Measurements from ENCODE around the gene ZFPM1.
A peak's percentile ranks its signal among the peaks of the same experiment; 100 is the strongest.
"Not testable (repeated sequence)": the region's sequence is repeated elsewhere in the genome, so short reads cannot be mapped to it uniquely, and the experiment has no call there.

Gene ZFPM1

GRCh38 chr16:88503771-88504488 lies 50.9 kb downstream of the ZFPM1 start:
- DNase-seq, result no peak

DNA sequence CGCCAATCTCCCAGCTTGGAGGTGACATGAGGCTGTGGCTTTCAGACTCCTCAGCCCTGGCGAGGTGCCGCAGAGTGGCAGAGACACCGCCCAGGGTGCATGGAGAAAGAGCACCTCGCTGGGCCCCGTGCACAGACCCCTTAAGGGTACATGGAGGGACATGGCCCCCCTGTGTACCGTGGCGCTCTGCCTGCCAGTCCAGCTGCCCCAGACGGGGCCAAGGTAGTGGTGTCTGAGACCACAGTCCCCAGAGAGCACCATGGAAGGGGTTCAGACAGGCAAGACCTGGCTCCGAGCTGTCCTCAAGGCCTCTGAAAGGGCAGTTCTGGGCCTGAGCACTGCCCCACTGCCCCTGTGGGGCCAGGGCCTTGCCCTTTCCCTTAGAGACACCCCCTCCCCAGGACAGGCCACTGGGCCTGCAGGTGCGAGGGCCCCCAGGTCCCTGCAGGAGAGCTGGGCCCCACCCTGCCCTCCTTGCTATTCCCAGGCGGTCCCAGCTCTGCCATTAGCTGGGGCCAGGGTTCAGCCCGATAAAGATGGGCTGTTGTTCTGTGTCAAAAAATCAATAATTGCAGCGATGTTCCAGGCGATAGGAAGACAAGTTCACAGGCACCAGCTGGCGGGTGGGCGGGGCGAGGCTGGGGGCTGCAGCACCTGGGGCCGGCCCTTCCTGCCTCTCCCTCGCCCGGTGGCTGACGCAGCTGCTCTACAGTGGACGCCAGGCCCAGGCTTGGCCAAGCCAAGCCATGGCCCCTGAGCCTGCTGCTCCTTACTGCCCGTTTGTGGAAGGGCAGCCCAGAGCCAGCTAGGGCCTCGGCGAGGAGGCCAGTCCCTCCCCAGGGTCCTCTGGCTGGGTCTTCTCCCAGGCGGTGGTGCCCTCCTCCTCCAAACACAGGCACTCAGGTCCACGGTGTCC lies 51.7 kb downstream of the ZFPM1 start:
- DNase-seq, result no peak

DNA sequence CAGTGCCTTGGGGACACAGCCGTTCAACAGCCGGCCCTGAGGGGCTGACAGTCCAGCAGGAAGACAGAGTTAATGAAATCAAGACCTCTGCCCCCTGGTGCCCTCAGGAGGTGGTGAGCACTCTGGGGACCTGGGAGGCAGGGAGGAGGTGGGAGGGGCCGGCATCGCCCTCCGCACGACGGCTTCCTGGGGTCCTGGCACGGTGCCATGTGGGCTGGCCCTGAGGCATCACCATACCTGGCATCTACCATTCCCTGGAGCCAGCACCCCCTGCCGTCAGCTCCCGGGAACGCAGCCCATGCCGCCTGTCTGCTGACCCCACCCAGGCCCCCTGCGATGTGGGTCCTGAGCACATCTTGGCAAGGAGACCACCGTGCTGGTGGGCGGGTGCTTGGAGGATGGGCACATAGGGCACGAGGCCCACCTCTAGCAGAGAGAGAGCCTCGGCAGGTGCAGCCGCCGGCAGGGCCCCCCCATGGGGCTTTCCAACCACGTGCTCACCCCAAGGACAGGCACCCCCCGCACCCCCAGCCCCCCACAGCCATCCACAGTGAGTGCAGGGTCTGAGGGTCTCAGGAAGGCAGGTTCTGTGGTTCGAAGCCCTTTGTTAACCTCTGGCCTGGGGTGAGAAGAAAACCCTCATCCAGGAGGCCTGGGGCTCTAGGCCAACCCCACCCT lies 52.5 kb downstream of the ZFPM1 start:
- DNase-seq, result peak; percentile 52

DNA sequence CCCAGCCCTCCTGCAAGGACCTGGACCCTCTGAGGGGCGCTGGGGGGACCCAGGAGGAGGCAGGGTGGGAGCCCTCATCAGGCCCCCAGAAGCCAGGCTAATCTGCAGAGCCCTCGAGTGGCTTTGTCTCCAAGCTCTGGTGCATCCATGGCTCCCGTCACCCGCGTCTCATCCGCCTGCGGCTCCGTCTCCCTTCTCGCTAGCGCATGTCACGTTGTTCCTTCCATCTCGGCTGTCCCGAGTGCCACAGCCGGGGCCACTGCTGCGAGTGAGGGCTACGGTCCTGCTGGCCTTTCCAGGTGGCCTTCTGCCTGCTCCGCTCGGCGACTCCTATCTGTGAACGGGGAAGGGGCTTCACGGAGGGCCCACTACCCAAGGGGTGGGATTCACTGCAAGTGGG lies 53.6 kb downstream of the ZFPM1 start:
- DNase-seq, result no peak

- no peak for DNase-seq
These were observed 54.2 kb downstream of the ZFPM1 start for GRCh38 chr16:88507231-88507743.

- no peak for DNase-seq
These were observed 55.3 kb downstream of the ZFPM1 start for GRCh38 chr16:88508376-88508867.

DNA sequence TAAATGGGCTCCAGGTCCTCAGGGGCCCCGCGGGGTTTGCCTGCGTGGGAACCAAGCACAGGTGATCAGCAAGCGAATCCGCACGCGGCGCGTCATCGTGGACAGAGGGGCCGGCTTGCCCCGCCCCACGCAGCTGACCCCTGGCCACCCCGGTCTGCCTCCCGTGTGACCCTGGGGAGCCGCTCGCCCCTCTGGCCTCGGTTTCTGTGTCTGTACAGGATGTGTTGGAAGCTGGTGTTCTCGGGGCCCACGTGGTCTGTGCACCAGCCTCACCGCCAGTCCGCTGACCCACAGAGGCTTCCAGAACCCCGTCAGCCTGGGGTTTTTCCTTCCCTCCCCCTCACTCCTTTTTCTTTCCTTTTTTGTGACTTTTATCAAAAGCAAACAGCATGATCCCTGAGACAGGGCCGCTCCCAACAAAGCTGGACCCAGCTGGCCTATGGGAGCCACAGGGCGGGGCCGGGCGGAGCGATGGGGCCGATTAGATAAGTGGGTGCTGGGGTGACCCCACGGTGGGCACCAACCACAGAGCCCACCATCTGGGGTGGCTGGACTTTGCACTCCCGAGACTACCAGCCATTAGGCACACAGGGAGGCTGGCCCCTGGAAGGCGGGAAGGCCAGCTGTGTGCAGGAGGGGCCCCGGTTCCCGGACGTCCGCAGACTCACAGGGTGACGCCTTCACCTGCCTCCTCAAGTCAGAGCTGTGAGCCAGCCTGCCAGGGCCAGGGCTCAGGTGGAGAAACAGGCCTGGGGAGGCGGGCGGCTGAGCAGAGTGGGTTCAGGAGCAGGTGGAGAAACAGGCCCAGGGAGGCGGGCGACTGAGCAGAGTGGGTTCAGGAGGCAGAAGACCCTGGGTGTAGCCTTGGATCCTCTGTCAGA lies 56.0 kb downstream of the ZFPM1 start:
- DNase-seq, result no peak

- DNase-seq, result no peak
These were observed 56.6 kb downstream of the ZFPM1 start for GRCh38 chr16:88509749-88510069.

DNA sequence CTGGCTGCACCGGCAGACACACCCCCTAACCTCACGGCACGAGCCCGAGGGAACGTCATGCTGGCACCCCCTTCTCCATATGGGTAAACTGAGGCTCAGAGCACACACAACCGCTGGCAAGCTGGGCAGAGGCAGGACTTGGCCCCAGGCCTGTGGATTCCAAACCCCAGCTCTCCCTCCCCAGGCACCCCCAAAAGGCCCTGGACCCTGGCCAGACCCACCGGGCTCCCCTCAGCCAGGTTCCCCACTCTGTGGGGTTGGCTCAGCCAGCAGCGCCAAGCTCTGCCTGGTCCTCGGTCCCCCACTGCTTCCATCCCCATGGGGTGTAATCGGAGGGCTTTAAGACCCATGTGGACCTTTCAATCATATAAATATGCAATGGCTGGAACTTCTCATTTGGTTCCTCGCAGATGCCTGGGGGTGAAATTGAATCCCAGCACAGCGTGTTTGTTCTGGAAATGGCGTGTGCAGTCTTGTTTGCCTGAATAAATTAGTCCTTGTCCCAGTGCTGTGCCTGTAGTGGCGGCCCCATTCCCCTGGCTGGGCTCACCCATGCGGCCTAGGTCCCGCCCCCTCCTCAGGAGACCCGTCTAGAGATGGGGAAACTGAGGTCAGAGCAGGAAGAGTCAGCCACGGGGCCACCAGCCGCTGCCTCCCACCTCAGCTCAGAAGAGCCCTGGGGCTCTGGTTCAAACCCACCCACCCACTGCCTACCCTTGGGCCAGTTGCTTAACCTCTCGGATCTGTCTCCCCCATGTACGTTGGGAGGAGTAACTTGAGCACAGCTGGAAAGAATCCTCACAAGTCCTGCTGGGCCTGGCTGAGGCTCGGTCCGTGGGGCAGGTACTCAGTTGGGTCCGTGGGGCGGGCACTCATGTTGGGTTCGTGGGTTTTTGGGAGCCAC lies 57.3 kb downstream of the ZFPM1 start:
- no peak for DNase-seq

GRCh38 chr16:88511060-88511459 lies 58.0 kb downstream of the ZFPM1 start:
- no peak for DNase-seq

DNA sequence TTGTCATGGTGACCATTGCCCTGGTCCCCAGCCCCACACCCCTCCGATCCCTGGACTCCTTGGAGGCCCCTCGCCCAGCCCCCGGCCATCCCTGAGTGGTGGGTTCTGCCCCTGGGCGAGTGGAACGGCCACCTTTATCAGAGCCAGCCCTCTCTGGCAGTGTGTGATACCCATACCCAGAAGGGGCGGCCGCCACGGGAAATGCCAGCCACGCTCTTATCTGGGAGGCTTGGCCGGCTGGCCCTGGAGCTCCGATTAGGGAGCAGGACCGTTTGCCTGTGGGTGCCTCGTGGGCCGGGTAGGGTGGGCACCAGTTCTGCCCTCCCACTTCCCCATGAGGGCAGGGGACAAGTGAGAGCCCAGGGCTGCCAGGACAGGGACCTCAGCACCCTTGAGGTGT lies 58.8 kb downstream of the ZFPM1 start:
- no peak for DNase-seq

DNA sequence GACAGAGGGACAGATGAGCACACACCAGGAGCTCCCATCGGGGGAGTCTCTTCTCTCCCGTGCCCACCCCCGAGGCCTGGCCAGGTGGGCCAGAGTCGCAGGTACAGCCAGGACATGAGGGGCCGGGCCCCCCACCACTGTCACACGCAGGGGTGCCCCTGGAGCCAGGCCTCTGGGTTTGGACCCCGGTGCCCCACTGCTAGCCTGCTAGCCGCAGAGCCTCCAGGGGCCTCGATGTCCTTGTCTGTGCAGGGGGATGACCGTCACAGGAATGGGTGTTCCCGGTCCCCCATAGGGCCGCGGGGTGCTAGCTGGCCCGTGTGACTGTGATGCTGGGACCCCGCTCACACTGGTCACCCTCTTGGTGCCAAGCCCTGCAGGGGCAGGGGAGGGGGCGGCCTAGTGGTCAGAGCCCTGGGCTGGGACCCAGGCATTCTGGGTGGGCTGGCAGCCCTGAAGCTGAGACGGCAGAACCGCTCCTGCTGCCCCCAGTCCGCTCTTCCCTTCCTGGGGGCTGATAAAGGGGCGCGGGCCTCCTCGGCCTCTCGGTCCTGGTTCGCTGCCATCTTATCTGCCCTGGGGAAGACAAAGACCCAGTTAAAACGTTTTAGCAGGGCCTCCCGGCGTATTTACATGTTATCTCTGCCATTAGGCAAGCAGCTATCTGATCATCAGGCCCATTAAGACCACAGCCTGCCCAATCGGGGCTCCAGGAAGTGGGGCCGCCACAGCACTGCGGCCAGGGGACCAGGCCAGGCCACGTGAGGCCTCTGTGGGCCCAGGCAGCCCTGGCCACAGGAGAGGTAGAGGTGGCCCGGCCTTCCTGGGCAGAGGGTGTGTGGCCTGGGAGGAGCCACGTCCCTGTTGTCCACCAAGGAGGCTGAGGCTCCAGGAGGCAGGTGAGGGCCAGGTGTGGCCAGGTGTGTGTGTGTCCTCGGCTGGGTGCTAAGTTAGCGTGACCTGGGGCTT lies 59.9 kb downstream of the ZFPM1 start:
- DNase-seq, result no peak

- DNase-seq, result no peak
These were observed 61.0 kb downstream of the ZFPM1 start for GRCh38 chr16:88514070-88514469.

DNA sequence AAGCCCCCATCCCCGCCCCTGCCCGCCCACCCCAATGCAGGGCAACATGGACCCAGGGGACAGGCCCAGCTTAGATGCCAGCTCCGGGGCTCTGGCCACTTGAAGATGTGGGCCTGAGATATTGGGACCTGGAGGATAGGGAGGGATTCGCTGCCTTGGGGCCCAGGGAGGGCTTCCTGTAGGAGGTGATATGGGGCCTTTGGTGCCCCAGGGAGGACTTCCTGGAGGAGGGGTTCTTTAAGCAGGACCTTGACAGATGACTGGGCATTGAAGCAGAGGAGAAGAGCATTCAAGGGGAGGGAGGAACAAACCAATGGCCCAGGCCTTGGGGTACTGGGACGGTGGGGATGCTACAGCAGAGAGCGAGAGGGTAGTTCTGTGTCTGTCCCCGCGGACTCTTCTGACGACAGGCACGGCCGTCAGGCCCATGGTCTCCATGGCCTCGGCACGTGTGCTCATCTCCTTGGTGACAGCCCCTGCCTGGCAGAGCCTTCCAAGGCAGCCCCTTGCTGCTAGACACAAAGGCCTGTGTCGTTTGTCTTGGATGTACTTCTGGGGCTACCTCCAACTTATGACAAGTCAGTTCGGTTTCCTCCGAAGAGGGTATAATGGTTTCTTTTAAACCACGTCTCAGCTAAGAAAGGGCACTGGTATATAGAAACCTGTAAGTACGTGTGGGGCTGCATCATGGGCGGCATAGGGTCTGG lies 61.6 kb downstream of the ZFPM1 start:
- DNase-seq, result no peak

DNA sequence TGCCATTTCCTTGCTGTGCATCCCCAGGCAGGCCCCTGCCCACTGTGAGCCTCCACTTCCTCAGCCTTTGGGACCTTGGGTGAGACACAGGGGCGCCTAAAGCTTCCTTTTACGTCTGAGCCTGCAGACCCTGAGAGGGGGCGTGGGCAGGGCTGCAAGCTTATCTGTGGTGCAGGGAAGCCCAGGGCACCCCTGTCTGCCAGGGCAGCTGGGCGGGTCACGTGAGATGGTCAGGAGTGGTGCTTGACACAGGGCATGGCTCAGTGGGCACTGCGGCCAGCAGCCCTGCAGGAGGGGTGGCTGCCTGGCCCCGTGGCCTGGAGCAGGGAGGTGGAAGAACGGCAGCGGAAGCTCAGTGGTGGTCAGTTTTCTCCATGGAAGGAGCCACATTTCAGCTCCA lies 62.3 kb downstream of the ZFPM1 start:
- no peak for DNase-seq

- no peak for DNase-seq
These were observed 63.0 kb downstream of the ZFPM1 start for GRCh38 chr16:88515925-88516594.

GRCh38 chr16:88516601-88517061 lies 63.6 kb downstream of the ZFPM1 start:
- DNase-seq, result no peak

GRCh38 chr16:88517208-88517774 lies 64.2 kb downstream of the ZFPM1 start:
- DNase-seq, result not testable (repeated sequence)

Data from activated T-cell treated with anti-CD3 and anti-CD28 coated beads for 4 hours (primary cell).